SK-N-SH (cell line): ENCODE measurements around the gene MAPK9.

ENCODE experiments used
- CTCF ChIP-seq: fragments of 200-600 bp; sonication (generic); IDR thresholded peaks from 2 replicates; pipeline ENCODE4 v1.6.1; 2017; ENCODE audit warnings: antibody characterized with exemption, mild to moderate bottlenecking, moderate library complexity
- MAX ChIP-seq: IDR thresholded peaks from 2 replicates; pipeline ENCODE4 v1.4.0; 2012; ENCODE audit warnings: low read depth
- POLR2AphosphoS5 ChIP-seq: IDR thresholded peaks from 2 replicates; pipeline ENCODE4 v1.6.1; 2012; ENCODE audit warnings: low read depth, low read length
- REST ChIP-seq: IDR thresholded peaks from 2 replicates; pipeline ENCODE4 v1.6.1; 2012; ENCODE audit warnings: mild to moderate bottlenecking, low read depth, low read length, moderate library complexity
- SIN3A ChIP-seq: IDR thresholded peaks from 2 replicates; pipeline ENCODE4 v1.6.1; 2012; ENCODE audit warnings: low read depth, mild to moderate bottlenecking, low read length, moderate library complexity, borderline replicate concordance
- TEAD4 ChIP-seq: IDR thresholded peaks from 2 replicates; pipeline ENCODE4 v1.4.0; 2012; ENCODE audit warnings: mild to moderate bottlenecking, borderline replicate concordance; ENCODE audit not compliant: insufficient read depth

GRCh38 chr5:180335614-180336233 lies 43.8 kb upstream of the MAPK9 start:
- TF ChIP-seq MAX (no peak), TEAD4 (no peak), CTCF (no peak), SIN3A (no peak), REST (no peak), POLR2AphosphoS5 (no peak)
